ENCODE results near the gene TNRC6C.
"Not testable (repeated sequence)": the region's sequence is repeated elsewhere in the genome, so short reads cannot be mapped to it uniquely, and the experiment has no call there.

Gene TNRC6C

DNA sequence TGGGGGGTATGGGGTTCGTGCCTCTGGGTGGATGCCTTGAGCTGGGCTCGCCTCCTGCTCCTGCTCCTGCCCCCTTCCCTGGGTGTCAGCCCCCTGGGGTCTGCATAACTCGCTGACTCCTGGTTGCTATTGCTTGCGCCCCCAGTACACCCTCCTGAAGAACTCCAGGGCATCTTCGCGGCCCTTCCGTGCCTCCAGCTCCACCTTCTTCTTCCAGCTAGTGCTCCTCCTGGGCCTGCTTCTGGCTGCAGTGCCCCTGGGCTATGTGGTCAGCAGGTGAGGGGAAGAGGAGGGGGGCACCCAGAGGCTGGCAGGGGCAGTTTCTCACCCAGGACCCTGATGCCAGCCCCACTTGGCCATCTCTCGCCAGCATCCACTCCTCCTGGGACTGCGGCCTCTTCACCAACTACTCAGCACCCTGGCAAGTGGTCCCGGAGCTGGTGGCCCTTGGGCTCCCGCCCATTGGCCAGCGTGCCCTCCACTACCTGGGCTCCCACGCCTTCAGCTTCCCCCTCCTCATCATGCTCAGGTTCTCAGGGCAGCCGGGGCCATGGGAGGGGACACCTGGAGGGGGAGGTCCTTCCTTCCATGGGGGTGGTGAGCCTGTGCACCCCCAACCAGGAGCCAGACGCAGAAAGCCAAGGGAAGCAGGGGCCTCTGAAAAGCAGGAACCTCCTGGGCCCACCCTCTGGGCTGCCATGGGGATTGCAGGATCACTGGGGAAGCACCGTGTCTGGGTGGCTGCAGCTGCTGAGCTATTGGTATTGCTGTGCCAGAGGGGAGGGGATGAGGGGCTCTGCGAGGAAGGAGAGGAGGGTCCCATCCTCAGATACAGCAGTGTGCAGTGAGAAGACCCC is 179.9 kb downstream of the TNRC6C start:
- DNase-seq (ENCODE audit: low spot score), result no peak

DNA sequence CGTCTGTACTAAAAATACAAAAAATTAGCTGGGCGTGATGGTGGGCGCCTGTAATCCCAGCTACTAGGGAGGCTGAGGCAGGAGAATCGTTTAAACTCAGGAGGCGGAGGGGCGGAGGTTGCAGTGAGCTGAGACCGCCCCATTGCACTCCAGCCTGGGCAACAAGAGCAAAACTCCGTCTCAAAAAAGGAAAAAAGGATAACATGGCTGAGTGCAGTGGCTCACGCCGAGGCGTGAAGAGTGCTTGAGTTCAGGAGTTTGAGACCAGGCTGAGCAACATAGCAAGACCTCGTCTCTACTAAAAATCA is 181.3 kb downstream of the TNRC6C start:
- DNase-seq (ENCODE audit: low spot score), result not testable (repeated sequence)

DNA sequence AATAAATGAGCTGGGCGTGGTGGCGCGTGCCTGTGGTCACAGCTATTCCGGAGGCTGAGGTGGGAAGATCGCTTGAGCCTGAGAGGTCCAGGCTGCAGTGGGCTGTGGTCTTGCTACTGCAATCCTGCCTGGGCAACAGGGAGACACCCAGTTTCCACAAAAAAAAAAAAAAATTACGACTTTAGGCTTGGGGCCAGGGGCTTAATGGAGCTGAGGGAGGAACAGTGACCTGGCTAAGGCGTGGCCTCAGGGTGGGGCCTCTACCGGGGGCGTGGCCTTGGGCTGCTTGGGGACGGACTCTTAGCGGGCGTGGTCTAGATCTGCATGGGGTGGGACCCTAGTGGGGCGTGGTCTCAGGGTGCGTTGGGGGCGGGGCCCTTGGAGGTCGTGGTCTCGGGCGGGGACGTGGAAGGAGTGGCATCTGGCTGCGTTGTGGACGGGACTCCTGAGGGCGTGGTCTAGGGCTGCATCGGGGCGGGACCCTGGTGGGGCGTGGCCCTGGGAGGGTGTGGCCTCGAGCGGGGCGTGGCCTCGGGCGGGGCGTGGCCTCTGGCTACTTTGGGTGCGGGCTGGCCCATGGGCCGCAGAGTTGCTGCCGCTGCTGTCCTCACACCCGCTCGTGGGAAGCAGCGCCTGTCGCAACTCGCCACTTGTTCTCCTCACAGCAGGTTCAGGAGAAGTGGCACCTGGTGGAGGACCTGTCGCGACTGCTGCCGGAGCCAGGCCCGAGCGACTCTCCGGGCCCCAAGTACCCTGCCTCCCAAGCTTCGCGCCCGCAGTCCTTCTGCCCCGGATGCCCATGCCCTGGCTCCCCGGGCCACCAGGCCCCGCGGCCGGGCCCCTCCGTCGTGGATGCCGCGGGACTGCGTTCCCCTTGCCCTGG is 181.9 kb downstream of the TNRC6C start:
- DNase-seq (ENCODE audit: low spot score), result peak; percentile 95

DNA sequence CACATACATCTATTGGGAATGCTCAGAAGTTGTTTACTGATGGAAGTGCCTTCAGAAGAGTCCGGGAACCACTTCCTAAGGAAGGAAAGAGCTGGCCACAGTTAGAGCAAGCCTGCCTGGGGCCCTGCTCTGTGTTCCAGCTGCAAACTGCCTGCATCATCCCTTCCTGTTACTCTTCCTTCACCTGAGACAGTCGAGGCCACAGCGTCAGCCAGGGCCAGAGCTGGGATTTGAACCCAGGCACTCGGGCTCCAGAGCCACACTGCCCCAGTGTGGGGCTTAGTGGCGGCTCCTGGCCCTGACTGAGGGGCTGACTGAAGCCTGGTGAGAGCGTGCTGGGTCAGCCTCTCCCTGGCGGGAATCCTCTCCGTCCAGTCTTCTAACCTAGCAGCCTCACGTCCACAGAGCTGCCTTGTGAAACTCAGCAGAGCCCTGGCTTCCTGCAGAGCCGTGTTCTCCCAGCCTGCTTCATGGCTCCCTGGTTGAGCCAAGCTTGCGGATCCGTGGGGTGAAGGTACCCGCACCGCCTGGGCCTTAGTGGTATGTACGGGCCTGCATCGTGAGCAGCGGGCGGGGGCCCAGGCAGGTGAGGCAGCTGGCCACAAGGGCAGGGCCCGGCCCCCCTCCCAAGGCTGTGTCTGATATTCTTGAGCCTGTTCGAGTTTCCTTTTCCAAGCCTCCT is 183.1 kb downstream of the TNRC6C start:
- DNase-seq (ENCODE audit: low spot score), result no peak

DNA sequence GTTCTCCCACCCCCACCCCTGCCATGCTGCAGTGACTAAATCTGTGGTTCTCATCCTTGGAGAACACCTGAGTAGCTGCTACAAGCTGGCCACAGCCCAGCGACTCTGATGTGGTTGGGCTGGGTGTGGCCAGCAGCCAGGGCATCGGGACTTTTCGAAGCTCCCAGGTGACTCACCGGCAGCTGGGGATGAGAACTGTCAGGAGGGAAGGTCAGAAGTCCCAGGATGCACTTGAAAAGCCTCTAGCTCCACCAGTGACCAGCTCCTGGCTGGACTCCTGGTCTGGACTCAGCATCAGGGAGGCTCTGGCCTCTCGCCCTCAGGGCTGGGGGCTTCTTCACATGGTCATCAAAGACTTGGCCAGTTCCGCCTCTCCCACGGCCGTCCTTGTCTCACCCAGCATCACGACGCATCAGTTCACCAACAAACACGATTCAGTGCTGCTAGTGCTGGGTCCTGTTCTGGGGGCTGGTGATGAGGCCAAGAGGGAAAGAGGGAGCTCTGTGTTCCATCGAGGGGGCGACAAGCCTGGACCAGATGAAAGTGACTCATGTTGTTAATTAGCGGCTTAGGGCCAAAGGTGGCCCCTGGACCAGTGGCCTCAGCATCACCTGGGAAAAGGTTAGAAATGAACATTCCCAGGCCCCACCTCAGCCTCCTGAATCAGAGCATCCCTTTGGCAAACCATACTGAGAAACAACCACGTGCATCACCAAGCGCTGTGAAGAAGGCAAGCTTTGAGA is 183.8 kb downstream of the TNRC6C start:
- DNase-seq (ENCODE audit: low spot score), result no peak

DNA sequence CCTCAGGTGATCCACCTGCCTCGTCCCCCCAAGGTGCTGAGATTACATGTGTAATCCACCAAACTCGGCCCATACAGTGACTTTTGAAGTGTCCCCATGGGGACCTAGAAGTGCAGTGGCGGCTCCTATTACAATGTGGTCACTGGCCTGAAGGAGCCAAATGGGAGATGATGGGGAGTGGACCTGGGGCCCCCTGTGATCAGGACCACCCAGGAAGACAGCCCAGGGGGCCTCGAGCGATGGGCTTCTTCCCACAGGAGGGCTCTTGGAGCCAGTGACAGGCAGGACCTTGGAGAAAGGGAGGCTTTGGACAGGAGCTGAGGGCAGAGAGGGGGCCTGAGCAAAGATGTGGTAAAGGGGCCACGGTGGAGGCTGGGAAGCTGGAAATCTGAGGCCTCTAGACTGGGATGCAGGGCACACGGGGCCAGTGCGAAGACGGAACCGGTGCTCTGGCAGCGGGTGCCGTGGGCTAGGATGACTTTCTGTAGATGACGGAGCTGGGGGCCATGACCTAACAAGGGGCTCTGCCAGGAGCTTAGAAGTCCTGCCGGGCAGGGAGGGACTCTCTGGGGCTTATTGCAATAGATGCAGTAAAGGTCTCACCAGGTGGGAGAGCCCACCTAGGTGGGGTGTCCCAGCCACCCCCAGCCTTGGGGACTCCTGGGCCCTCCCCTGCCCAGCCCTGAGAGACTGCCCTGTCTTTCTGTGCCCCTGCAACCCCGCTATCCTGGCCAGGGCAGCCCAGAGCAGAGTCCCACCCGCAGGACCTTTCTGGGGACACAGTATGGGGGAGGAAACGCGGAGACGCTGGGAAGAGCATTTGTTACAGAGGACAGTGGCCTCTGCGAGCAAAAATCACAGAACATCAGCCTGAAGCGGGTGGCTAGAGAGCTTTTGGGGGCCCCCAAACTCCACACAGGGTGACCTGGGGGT is 185.0 kb downstream of the TNRC6C start:
- no peak for DNase-seq (ENCODE audit: low spot score)

DNA sequence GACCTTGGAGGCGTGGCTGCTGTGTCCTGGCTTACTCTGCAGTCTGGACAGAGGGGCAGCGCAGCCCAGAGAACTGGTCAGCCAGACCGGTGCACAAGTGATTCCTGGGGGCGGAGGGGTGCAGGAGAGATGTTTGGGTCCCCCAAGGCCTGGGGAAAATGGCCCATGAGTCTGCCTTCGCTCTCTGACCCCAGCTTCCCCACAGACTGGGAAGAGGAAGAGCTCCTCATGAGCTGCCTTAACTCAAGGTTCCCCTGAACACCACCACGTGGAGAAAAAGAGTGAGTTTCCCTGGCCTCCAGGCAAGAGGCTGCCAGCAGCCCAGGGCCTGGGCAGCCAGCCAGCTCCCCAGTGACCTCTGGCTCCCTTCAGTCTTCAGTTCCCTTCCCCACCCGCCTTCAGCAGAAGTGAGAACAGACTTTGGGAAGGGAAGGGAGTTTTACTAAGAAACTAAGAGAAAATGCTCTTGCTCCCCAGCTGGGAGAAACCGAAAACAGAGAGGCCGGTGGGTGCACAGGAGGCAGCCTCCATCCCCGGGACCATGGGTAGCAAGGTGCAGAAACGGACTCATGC is 185.7 kb downstream of the TNRC6C start:
- DNase-seq (ENCODE audit: low spot score), result no peak

DNA sequence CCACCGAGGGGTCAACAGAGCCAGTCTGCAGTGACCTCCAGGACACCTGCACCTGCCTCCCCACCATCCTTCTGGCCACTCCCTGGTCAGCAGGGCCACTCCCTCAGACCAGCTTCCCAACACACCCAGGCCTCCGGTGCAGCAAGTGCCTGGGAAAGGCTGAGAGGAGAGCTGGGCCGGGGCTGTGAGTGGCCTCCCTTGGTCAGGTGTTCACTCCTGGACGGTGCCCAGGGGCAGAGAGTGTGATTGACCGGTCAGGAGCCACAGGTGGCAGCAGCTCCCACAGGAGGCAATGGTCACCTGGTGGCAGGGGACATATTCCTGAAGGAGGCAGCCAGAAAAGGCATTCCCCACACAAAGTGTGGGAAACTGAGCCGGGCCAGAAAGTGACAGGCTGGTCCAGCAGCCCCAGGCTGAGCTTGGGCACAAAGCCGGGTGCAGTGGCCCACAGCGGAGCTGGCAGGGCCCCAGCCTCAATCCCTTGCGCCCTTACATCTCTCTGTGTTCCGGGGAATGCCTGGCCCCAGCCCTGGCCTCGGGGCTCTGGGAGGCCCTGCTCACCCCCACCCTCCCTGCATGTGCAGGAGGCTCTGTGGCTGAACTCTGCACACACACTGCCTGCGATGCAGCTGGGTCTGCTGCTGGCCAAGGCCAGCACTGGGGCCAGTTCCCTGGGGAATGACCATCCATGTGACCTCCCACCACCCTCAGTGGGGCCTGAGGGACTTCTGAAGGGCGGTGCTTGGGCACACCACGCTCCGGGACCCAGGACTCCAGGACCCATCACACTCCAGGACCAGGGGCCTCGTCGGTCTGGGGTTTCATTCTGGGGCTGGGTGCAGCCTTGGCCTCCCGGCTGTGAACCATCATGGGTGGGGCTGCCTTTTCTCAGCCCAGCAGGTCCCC is 186.5 kb downstream of the TNRC6C start:
- DNase-seq (ENCODE audit: low spot score), result no peak

DNA sequence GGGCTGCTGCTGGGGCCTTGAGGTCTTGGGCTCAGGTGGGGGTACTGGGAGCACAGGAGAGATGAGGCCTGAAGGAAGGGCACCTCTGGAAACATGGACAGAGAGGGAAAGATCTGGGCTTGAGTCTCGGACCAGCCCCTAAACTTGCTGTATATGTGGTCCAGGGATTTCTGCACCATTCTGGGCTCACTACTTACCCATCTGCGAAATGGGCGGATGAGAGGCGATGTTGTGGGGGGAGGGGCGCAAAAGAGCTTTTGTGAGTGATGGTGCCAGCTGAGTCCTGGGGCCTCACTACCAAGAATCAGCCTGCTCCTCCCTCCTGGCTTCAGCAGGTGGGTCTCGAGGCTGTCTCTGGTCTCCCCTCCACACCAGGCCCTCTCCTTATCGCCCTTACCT is 188.0 kb downstream of the TNRC6C start:
- DNase-seq (ENCODE audit: low spot score), result no peak

DNA sequence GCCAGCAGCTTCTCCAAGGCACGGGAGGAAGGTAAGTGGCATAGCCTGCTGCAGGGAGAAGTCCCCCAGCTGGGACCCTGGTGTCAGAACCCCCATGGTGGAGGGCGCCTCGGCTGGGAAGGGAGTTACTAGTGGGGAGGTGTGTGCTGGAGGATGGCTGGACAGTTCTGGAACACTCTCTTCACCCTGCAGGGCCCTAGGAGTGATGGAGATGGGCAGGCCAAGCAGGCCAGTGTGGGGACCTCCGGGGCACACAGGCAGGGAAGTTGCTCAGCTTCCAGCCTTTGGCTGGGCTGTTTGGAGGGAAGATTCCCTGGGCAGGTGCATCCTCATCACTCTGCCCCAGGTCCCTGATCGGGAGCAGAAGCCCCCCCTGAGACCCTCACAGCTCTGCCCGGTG is 188.4 kb downstream of the TNRC6C start:
- DNase-seq (ENCODE audit: low spot score), result no peak

DNA sequence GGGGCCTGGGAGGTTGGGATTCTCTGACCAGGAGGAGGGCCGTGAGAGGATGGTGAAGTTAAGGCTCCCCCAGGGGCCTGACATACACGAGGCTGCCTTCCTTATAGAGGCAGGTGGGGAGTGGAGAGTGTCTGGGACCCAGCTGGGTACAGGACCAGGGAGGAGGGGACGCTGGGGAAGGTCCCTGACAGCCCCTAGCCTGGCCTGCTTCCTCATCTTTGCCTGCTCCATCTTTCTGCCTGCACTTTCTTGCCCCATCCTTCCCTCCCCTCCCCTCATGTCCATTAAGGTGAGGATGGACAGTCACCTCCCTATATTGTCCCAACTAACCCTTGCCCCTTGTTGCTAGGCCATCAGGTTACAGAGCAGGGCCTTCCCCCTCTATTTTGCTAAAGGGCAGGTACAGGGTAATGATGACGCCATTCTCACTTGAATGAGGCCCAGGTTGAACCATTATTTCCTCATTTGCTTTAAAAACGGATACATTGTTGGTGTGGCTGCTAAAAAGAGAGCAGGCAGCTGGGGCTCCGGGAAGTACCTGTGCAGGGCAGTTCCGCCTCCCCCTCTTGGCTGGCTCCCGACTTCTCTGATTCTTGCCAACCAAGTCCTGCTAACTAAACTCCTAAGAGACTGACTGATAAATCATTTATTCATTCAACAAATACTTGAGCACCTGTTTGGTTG is 189.0 kb downstream of the TNRC6C start:
- no peak for DNase-seq (ENCODE audit: low spot score)

DNA sequence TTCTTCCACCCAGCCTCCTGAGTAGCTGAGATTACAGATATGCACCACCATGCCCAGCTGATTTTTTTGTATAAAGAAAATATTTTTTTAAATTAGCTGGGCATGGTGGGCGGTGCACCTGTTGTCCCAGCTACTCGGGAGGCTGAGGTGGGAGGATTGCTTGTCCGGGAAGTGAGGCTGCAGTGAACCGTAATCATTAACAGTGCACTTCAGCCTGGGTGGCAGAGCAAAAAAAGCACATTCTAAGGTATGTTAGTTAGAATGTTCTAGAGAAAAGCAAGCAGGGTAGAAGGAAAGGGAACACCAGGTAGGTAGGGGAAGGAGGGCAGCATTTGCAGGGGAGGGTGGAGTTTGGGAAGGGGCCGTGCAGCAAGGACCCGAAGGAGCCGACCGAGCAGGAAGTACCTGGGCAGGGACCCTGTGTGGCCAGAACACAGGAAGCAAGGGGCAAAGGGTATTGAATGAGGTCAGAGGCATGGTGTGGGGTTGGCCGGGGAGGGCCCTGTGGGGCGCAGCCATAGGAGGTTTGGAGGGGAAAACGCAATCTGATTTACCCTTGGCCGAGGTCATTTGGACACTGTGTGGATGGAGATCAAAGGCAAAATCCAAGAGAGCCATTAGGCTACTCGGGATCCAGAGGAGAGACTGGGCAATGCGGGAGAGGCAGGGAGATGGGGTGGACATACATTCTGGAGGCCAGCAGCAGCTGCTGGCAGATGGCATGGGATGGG is 189.9 kb downstream of the TNRC6C start:
- DNase-seq (ENCODE audit: low spot score), result no peak

DNA sequence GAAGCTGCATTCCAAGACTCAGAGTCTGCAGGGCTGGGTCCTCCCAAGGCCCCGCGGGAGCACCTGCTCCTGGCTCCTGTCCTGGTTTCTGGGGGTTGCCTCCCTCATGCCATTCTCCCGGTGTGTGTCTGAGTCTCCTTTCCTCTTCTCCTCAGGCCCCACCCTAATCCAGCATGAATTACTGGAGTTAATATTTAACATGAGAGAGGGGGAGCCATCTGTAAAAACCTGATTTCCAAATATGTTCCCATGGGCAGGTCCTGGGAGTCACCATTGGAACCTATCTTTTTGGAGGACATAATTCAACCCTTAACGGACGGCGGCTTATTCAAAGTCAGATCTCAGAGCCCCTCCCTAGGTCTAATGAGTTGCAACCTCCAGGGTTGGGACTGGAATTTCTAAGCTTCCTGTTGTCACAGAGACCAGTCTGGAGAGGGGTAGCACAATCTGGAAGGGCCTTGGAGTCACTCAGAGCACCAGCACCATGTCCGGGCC is 193.1 kb downstream of the TNRC6C start:
- DNase-seq (ENCODE audit: low spot score), result peak; percentile 71

DNA sequence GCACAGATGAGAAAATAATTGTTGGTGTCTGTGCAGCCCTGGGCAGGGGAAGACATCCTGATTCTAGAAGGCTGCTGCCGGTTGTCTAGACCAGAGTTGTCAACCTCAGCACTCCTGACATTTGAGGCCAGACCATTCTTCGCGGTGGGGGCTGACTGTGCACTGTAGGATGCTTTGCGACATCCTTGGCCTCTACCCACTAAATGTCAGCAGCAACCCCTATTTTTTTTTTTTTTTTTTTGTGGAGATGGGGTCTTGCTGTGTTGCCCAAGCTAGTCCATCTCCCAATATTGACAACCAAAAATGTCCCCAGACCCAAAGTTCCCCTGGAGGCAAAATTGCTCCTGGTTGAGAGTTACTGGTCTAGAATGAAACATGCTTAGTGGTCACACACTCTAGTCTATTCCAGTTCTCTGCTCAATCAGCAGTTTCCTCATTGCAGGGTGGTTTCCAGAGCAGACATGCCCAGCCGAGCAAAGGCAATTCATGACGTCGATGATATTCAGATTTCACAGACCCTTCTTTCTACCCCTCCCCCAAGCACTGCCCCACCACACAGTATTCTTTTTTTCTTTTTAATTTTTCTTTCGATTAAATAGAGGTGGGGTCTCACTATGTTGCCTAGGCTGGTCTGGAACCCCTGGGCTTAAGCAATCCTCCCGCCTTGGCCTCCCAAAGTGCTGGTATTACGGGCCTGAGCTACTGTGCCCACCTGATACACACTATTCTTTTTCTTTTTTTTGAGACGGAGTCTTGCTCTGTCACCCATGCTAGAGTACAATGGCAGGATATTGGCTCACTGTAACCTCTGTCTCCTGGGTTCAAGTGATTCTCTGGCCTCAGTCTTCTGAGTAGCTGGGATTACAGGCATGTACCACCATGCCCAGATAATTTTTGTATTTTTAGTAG is 196.7 kb downstream of the TNRC6C start:
- DNase-seq (ENCODE audit: low spot score), result no peak
